Stimulated activated naive CD8-positive, alpha-beta T cell treated with anti-CD3 and anti-CD28 coated beads, Interleukin-15, Interleukin-2, amounts not matched to agents 100 ng/mL and 50 ng/mL, for 24 hours (primary cell): ENCODE measurements around the gene CLEC4A.
"Not testable (repeated sequence)": the region's sequence is repeated elsewhere in the genome, so short reads cannot be mapped to it uniquely, and the experiment has no call there.

Experiments used
- H3K27ac Mint-ChIP-seq: one replicate; pipeline ENCODE4 v1.8.0; 2021; ENCODE audit warnings: mild to moderate bottlenecking, mixed read lengths
- H3K27me3 Mint-ChIP-seq: one replicate; pipeline ENCODE4 v1.8.0; 2021; ENCODE audit warnings: mixed read lengths
- H3K36me3 Mint-ChIP-seq: one replicate; pipeline ENCODE4 v1.8.0; 2021; ENCODE audit warnings: low read depth, mixed read lengths
- H3K4me1 Mint-ChIP-seq: one replicate; pipeline ENCODE4 v1.8.0; 2021; ENCODE audit warnings: low read depth, mixed read lengths
- H3K4me3 Mint-ChIP-seq: one replicate; pipeline ENCODE4 v1.8.0; 2021; ENCODE audit warnings: mild to moderate bottlenecking, mixed read lengths
- H3K9me3 Mint-ChIP-seq: one replicate; pipeline ENCODE4 v1.8.0; 2021; ENCODE audit warnings: mixed read lengths

The CLEC4A gene

GRCh38 chr12:8157484-8158198 is 34.2 kb downstream of the CLEC4A start:
- no peak overlapping the region for H3K4me3 Mint-ChIP-seq
- H3K4me1 Mint-ChIP-seq = peaks cover 39% of the 10 kb centered on the region
- no peak overlapping the region for H3K27ac Mint-ChIP-seq
- no peaks in the 10 kb centered on the region for H3K27me3 Mint-ChIP-seq
- no peaks in the 10 kb centered on the region for H3K9me3 Mint-ChIP-seq
- no peaks in the 10 kb centered on the region for H3K36me3 Mint-ChIP-seq

- not testable (repeated sequence) for H3K4me3 Mint-ChIP-seq, H3K36me3 Mint-ChIP-seq, H3K27ac Mint-ChIP-seq, H3K9me3 Mint-ChIP-seq, H3K27me3 Mint-ChIP-seq, H3K4me1 Mint-ChIP-seq
Measured at GRCh38 chr12:8172911-8173310, 49.5 kb downstream of the CLEC4A start.

GRCh38 chr12:8179989-8180585 is 56.7 kb downstream of the CLEC4A start:
- Mint-ChIP-seq H3K27ac (peak overlapping the region; percentile 13), H3K4me3 (peak overlapping the region; percentile 81)
- not testable (repeated sequence) for H3K4me1 Mint-ChIP-seq, H3K9me3 Mint-ChIP-seq, H3K36me3 Mint-ChIP-seq, H3K27me3 Mint-ChIP-seq

- H3K9me3 Mint-ChIP-seq, H3K27ac Mint-ChIP-seq, H3K36me3 Mint-ChIP-seq, H3K4me1 Mint-ChIP-seq, H3K27me3 Mint-ChIP-seq: not testable (repeated sequence)
- H3K4me3 Mint-ChIP-seq = peak overlapping the region; percentile 77
Measured at GRCh38 chr12:8181271-8181670, 57.9 kb downstream of the CLEC4A start.

- H3K4me1 Mint-ChIP-seq, H3K36me3 Mint-ChIP-seq, H3K9me3 Mint-ChIP-seq, H3K27me3 Mint-ChIP-seq, H3K27ac Mint-ChIP-seq, H3K4me3 Mint-ChIP-seq: not testable (repeated sequence)
Measured at GRCh38 chr12:8182923-8183322, 59.5 kb downstream of the CLEC4A start.

- not testable (repeated sequence) for H3K4me3 Mint-ChIP-seq, H3K4me1 Mint-ChIP-seq, H3K36me3 Mint-ChIP-seq, H3K27me3 Mint-ChIP-seq, H3K9me3 Mint-ChIP-seq, H3K27ac Mint-ChIP-seq
Measured at GRCh38 chr12:8183346-8183745, 59.9 kb downstream of the CLEC4A start.

- not testable (repeated sequence) for H3K36me3 Mint-ChIP-seq, H3K27me3 Mint-ChIP-seq, H3K4me1 Mint-ChIP-seq, H3K9me3 Mint-ChIP-seq, H3K4me3 Mint-ChIP-seq, H3K27ac Mint-ChIP-seq
Measured at GRCh38 chr12:8184206-8184605, 60.8 kb downstream of the CLEC4A start.

- H3K4me3 Mint-ChIP-seq, H3K9me3 Mint-ChIP-seq, H3K27me3 Mint-ChIP-seq, H3K4me1 Mint-ChIP-seq, H3K27ac Mint-ChIP-seq, H3K36me3 Mint-ChIP-seq: not testable (repeated sequence)
Measured at GRCh38 chr12:8188088-8188487, 64.7 kb downstream of the CLEC4A start.
